GM12891 (cell line): ENCODE data around the gene FAAH2.

Experiments used
- POLR2A ChIP-seq: IDR thresholded peaks from 2 replicates; pipeline ENCODE4 v1.6.1; 2011; ENCODE audit warnings: low read depth, low read length, control low read depth
- TAF1 ChIP-seq: IDR thresholded peaks from 2 replicates; pipeline ENCODE4 v1.6.1; 2011; ENCODE audit warnings: low read depth, low read length, control low read depth

- TF ChIP-seq POLR2A (no peak), TAF1 (no peak)
These were observed 34.5 kb upstream of the FAAH2 start for GRCh38 chrX:57251965-57252364.
